K562 treated with DMSO at 1 percent for 12 hours (cell line): ENCODE results near the gene PHACTR3. TPM values are rescaled to one million over a fixed set of nuclear protein-coding genes. Genes with fewer than 3 reads are reported as not detected.

Experiments used
- total RNA-seq: library from RNA; unstranded; fragments of 300-600 nt; gene quantifications from 2 replicates; pipeline ENCODE4 v1.2.3, GENCODE V29; 2022; ENCODE audit not compliant: insufficient read depth

PHACTR3 gene
- not detected in 2 replicates for total RNA-seq

DNA sequence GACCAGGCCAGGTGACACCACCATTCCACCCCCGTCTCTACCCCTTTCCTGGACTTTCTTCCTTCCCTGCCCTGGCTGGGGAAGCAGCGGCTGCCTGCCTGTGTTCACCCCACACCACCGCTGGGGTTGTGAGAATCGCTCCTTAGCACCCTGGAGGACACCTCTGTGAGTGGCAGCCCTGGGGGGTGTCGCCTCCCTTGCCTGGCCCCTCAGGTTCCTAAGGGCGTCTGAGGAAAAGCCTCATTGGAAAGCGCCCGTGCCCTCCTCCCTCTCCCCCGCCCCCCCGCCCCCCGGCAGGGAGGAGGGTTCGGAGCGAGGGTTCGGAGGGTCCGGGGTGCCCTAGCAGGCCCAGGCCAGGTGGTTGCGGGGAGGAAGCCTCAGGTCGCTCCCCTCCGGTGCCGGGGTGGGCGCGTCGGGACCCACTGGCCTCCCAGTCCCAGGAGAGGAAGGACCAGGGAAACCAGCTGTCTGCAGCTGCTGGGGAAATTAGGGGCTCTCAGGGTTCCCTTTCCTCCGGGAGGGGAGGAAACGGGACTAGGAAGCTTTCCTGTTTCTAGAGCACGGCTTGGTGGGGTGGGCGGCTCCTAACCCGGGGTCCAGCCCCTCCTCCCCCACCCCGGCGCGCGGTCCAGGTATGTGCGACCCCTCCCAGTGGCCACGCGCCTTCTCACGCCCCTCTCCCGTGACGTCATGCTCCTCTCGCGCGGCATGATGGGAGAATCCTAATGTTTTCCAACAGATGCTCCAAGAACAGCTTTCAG lies at the start of gene PHACTR3:
TSS of gene PHACTR3 (plus strand) at position 760 of the 761 bp plus-strand sequence. CDS start 475 bp downstream, outside the sequence.

